ENCODE measurements around the gene PBX2.
A peak's percentile ranks its signal among the peaks of the same experiment; 100 is the strongest.
"Not testable (repeated sequence)": the region's sequence is repeated elsewhere in the genome, so short reads cannot be mapped to it uniquely, and the experiment has no call there.

Gene PBX2

DNA sequence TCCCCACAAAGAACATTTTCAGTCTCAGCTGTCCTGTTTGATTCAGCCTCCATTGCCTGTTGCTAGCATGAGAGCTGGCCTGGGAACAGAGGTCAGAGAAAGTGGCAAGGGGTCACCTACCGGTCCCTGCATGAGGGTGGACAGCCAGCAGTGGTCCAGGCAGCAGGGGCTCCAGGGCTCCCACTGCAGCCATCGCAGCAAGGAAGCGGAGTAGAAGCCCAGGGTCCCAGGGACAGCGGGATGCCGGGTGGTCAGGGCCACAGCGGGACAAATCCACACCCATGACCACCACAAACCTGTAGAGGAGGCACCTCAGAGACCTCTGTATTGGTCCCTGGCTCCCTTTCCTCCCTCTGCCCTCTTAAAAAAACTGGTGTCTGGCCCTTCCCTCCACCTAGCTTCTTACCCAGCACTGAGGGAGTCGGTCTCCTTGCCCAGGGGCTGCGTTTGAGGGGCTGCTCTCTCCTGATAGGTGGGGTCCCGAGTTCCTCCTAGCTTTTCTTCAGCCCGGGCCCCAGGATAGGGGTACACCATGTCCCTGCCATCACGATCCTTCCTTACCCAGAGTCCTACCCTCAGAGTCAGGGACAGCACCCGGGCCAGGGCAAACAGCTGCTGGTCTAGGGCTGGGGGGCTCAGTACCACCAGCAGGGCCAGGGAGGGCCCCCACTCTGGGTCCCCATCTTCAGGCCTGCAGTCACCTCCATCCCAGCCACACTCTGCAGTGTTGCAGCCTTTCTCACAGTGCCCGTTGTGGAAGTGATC is 10.9 kb upstream of the PBX2 start:
- Histone ChIP-seq H3K36me3 (ENCODE audit: control insufficient read depth, insufficient read depth, low read length, severe bottlenecking) (no peaks in the 10 kb centered on the region), H3K9me3 (ENCODE audit: control insufficient read depth, low read length) (no peaks in the 10 kb centered on the region), H3K9ac (ENCODE audit: low read length) (no peak overlapping the region), H3K4me1 (ENCODE audit: control insufficient read depth, insufficient read depth, low read length) (peaks cover 13% of the 10 kb centered on the region), H3K27me3 (replicated peaks; ENCODE audit: control insufficient read depth, insufficient read depth, low read length) (peaks cover 13% of the 10 kb centered on the region), H3K4me3 (ENCODE audit: low read length) (no peak overlapping the region)
- no peak for DNase-seq (ENCODE audit: low read depth)

DNA sequence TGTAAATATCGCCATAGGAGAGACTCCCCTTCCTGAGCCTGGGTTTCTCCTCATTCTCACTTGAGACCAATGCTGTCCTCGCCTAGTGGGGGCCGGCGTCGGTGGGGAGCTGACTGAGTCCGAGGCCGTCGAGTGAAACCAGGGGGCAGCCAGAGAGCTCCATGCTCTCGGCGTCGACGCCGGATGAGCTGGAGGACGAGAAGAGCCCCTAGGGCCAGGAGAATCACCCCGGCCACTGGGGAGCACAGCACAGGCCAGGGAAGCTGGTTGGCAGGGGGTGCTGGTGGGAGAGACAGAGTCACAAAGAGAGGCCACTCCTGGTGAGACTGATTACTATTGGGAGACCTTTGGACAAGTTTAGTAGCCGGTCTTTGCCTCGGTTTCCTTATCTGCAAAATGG is 8.9 kb upstream of the PBX2 start:
- H3K4me1 ChIP-seq (ENCODE audit: control insufficient read depth, insufficient read depth, low read length): peaks cover 23% of the 10 kb centered on the region
- no peaks in the 10 kb centered on the region for H3K36me3 ChIP-seq (ENCODE audit: control insufficient read depth, insufficient read depth, low read length, severe bottlenecking)
- H3K9me3 ChIP-seq (ENCODE audit: control insufficient read depth, low read length): no peaks in the 10 kb centered on the region
- H3K4me3 ChIP-seq (ENCODE audit: low read length): no peak overlapping the region
- H3K27me3 ChIP-seq (replicated peaks; ENCODE audit: control insufficient read depth, insufficient read depth, low read length): peaks cover 6% of the 10 kb centered on the region
- H3K9ac ChIP-seq (ENCODE audit: low read length): no peak overlapping the region
- DNase-seq (ENCODE audit: low read depth): no peak

DNA sequence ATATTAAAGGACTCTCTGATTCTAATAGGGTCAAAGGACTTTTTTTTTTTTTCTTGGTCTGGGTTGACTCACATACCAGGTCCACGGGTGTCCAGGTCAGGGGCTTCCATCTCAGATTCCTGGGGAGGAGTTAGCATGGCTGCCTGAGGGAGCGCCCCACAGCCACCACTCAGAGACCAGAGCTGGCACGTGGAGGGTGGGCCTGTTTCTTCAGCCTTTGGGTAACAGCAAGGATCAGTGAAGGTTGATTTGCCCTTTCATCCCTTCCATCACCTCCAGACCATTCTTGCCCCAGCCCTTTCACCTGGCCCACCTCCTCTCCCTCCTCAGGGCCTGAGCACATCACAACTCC is 8.3 kb upstream of the PBX2 start:
- Histone ChIP-seq H3K4me3 (ENCODE audit: low read length) (no peak overlapping the region), H3K9me3 (ENCODE audit: control insufficient read depth, low read length) (no peaks in the 10 kb centered on the region), H3K4me1 (ENCODE audit: control insufficient read depth, insufficient read depth, low read length) (peaks cover 23% of the 10 kb centered on the region), H3K36me3 (ENCODE audit: control insufficient read depth, insufficient read depth, low read length, severe bottlenecking) (no peaks in the 10 kb centered on the region), H3K9ac (ENCODE audit: low read length) (no peak overlapping the region), H3K27me3 (replicated peaks; ENCODE audit: control insufficient read depth, insufficient read depth, low read length) (peaks cover 6% of the 10 kb centered on the region)
- no peak for DNase-seq (ENCODE audit: low read depth)

DNA sequence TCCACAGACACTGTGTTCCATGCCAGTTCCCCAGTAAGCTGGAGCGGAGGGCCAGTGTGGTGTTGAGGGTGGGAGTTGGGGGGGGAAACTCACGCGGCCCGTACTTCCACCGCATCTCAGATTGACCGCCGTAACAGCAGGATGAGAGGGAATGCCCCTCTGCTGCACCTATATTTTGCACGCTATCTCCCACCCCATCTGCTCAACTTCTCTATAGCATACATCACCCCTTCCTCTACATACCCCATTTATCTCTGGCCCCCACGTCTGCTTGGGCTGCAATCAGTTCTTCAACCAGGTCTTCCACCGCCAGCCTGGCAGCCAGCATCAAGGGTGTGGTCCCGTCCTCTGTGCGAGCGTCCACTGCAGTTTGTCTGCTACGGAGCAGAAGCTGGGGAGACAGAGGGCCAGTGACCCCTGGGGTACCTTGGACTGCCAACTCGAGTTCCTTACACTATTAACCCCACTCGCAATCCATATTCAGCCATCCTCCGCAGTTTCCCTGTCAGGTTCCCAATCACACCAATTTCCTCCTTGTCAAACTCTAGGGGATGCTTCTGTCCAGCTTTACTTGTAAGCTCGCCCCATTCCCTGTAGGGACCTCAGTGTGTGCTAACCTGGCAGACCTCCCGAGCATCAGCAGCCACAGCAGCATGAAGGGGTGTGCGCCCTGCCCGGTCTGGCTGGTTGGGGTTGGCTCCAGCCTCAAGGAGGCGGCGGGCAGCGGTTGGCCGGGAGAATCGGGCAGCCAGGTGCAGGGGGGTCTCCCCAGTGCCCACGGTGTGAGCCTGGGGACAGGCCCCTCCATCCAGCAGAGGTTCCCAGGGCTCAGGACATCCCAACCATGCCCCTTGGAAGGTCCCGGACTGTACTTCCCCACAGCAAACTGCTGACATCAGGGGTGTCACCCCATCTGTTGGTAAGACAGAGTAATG is 6.9 kb upstream of the PBX2 start:
- Histone ChIP-seq H3K4me3 (ENCODE audit: low read length) (peak overlapping the region; percentile 99), H3K9ac (ENCODE audit: low read length) (peak overlapping the region; percentile 97), H3K27me3 (replicated peaks; ENCODE audit: control insufficient read depth, insufficient read depth, low read length) (peaks cover 6% of the 10 kb centered on the region), H3K9me3 (ENCODE audit: control insufficient read depth, low read length) (no peaks in the 10 kb centered on the region), H3K36me3 (ENCODE audit: control insufficient read depth, insufficient read depth, low read length, severe bottlenecking) (no peaks in the 10 kb centered on the region), H3K4me1 (ENCODE audit: control insufficient read depth, insufficient read depth, low read length) (peaks cover 23% of the 10 kb centered on the region)
- peak; percentile 16 for DNase-seq (ENCODE audit: low read depth)

DNA sequence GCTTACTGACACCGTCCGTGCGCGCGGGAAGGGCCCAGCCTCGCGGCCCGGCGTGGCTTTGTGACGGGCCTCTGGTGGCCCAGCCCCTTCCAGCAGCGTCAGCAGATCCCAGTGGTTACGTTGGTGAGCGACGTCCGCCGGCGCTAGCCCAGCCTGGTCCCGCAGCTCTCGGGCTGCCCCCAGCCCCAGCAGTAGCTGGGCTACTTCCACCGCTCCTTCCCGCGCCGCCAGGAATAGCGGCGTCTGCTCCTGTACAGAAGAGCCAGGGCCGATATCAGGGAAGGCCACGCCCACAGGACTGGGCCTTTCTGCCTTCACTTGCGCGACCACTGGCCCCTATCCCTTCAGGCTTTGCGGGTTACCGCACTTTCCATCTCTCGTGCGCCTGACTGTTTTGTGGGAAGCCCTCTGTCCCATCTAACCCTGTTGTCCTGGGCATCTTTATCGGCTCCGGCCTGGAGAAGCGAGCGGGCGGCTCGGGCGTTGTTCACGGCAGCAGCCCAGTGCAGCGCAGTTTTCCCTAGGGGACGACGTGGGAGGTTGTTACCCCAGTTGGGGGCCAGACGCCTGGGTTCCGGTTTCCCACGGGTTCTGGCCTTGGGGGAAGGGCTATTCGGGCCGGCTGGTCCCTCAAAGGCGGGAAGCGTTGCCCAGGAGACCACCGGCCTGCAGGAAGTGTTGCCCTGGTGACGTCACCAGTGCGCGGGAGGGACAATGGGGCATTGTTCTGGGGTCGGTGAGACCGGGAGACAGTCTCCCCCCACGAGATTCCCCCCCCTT is 6.1 kb upstream of the PBX2 start:
- Histone ChIP-seq H3K27me3 (replicated peaks; ENCODE audit: control insufficient read depth, insufficient read depth, low read length) (no peaks in the 10 kb centered on the region), H3K9ac (ENCODE audit: low read length) (peak overlapping the region; percentile 97), H3K4me1 (ENCODE audit: control insufficient read depth, insufficient read depth, low read length) (peaks cover 23% of the 10 kb centered on the region), H3K36me3 (ENCODE audit: control insufficient read depth, insufficient read depth, low read length, severe bottlenecking) (no peaks in the 10 kb centered on the region), H3K9me3 (ENCODE audit: control insufficient read depth, low read length) (no peaks in the 10 kb centered on the region), H3K4me3 (ENCODE audit: low read length) (peak overlapping the region; percentile 99)
- peak; percentile 82 for DNase-seq (ENCODE audit: low read depth)

DNA sequence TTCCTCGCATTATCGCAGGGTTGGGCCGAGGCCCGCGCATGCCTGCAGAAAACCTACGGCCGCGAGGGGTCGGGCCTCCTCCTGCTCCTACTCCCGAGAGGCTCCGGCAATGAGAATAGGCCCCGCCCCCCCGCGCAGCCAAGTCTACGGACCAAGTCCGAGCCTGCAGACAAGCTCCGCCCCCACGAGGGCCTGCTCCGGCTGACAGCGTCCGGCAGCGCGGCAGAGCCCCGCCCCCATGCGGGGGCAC is 5.6 kb upstream of the PBX2 start:
- Histone ChIP-seq H3K27me3 (replicated peaks; ENCODE audit: control insufficient read depth, insufficient read depth, low read length) (no peaks in the 10 kb centered on the region), H3K4me1 (ENCODE audit: control insufficient read depth, insufficient read depth, low read length) (peaks cover 23% of the 10 kb centered on the region), H3K9me3 (ENCODE audit: control insufficient read depth, low read length) (no peaks in the 10 kb centered on the region), H3K4me3 (ENCODE audit: low read length) (peak overlapping the region; percentile 99), H3K9ac (ENCODE audit: low read length) (peak overlapping the region; percentile 97), H3K36me3 (ENCODE audit: control insufficient read depth, insufficient read depth, low read length, severe bottlenecking) (no peaks in the 10 kb centered on the region)
- peak; percentile 100 for DNase-seq (ENCODE audit: low read depth)

DNA sequence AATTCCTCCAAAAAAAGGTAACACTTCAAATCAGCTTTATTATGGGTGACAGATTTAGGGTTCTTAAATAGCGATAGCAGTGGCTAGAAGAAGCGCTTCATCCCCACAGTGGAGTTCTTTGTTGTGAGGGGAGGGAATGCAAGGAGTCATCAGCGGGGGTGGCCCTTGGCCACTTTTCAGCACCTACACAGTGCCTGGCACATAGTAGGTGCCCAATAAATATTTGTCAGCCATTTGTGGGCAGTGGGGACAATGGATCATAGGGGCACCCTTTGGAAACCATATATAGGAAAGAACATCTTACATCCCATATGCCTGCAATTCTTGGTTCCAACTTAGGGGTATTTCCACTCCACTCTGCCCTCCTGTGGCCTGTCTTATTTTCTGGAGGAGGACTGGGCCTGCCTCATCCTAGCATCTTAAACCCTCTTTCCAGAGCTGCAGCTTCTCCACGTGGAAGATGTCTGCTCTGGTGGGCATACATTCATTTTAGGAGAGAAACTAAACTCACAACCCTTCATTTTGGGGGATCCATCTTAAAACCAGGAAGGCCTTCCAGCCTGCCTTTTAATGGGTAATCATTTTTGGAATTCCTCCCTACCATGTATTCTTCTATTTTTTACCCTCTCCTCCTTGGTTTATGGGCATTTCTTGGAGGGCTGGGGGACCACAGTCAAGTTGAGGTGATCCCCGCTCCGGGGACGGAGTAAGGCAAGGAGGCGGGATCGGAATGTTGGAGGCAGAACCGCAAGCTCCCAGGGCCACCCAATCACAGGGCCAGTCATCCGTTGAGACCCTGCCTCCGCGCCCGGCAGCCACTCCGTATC is 5.0 kb upstream of the PBX2 start:
- DNase-seq (ENCODE audit: low read depth): peak; percentile 81
- no peaks in the 10 kb centered on the region for H3K9me3 ChIP-seq (ENCODE audit: control insufficient read depth, low read length)

DNA sequence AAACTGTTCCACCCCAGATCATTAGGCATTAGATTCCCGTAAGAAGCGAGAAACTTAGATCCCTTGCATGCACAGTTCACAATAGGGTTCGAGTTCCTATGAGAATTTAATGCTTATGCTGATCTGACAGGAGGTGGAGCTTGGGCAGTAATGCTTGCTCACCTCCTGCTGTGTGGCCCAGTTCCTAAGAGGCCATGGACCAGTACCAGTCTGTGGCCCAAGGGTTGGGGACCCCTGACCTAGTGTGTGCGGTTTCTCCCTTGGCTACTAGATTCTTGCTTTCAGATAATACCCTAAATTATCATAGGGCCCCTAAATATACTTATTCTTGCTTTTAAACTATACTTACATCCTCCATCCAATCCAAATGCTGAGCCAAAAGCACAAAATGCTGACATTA is 4.4 kb upstream of the PBX2 start:
- Histone ChIP-seq H3K4me3 (ENCODE audit: low read length) (no peak overlapping the region), H3K27me3 (replicated peaks; ENCODE audit: control insufficient read depth, insufficient read depth, low read length) (no peaks in the 10 kb centered on the region), H3K9me3 (ENCODE audit: control insufficient read depth, low read length) (no peaks in the 10 kb centered on the region), H3K4me1 (ENCODE audit: control insufficient read depth, insufficient read depth, low read length) (peaks cover 20% of the 10 kb centered on the region), H3K9ac (ENCODE audit: low read length) (peak overlapping the region; percentile 92), H3K36me3 (ENCODE audit: control insufficient read depth, insufficient read depth, low read length, severe bottlenecking) (no peaks in the 10 kb centered on the region)
- DNase-seq (ENCODE audit: low read depth): no peak

More for the DNA sequence above, 5.0 kb upstream of the PBX2 start:
- Histone ChIP-seq H3K4me3 (ENCODE audit: low read length) (peak overlapping the region; percentile 80), H3K9ac (ENCODE audit: low read length) (peak overlapping the region; percentile 92), H3K36me3 (ENCODE audit: control insufficient read depth, insufficient read depth, low read length, severe bottlenecking) (no peaks in the 10 kb centered on the region), H3K27me3 (replicated peaks; ENCODE audit: control insufficient read depth, insufficient read depth, low read length) (no peaks in the 10 kb centered on the region), H3K4me1 (ENCODE audit: control insufficient read depth, insufficient read depth, low read length) (peaks cover 23% of the 10 kb centered on the region)

DNA sequence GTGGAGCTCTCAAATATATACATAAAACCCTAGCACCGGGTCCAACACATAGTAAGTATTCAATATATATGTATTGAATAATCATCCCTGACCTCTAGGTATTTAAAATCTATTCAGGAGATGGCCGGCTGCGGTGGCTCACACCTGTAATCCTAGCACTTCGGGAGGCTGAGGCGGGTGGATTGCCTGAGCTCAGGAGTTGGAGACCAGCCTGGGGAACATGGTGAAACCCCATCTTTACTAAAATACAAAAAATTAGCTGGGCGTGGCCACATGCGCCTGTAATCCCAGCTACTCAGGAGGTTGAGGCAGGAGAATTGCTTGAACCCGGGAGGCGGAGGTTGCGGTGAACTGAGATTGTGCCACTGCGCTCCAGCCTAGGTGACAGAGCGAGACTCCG is 3.1 kb upstream of the PBX2 start:
- Histone ChIP-seq H3K4me1 (ENCODE audit: control insufficient read depth, insufficient read depth, low read length) (peaks cover 30% of the 10 kb centered on the region), H3K9ac (ENCODE audit: low read length) (peak overlapping the region; percentile 46)
- not testable (repeated sequence) for H3K36me3 ChIP-seq (ENCODE audit: control insufficient read depth, insufficient read depth, low read length, severe bottlenecking); H3K4me3 ChIP-seq (ENCODE audit: low read length); H3K27me3 ChIP-seq (replicated peaks; ENCODE audit: control insufficient read depth, insufficient read depth, low read length); DNase-seq (ENCODE audit: low read depth); H3K9me3 ChIP-seq (ENCODE audit: control insufficient read depth, low read length)

DNA sequence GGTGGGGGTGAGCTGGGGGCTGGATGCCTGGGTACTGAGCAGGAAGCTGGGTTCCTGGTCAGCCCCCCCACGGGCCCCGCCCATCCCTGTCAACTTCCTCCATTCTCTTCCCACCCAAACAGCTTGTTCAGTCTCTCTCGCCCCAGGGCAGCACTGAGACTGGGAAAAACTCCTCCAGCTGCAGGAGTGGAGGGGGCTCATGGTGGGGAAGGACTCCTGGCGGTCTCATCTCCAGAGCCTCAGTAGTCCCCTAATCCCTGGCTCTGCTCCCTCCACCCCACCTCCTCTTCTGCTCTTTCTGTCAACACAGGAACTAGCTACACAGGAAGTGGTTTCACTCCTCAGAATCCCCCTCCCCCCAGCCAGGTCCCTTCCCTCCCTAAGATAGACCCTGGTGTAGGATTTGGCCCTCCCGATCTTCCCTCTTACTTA is 2.6 kb upstream of the PBX2 start, which contains the start of gene GPSM3:
TSS of gene GPSM3 (minus strand) at position 36 of the 432 bp plus-strand sequence. CDS start 130 bp downstream, outside the sequence.
- H3K9me3 ChIP-seq (ENCODE audit: control insufficient read depth, low read length): no peaks in the 10 kb centered on the region
- no peaks in the 10 kb centered on the region for H3K27me3 ChIP-seq (replicated peaks; ENCODE audit: control insufficient read depth, insufficient read depth, low read length)
- H3K36me3 ChIP-seq (ENCODE audit: control insufficient read depth, insufficient read depth, low read length, severe bottlenecking): peaks cover 5% of the 10 kb centered on the region
- no peak for DNase-seq (ENCODE audit: low read depth)
- H3K4me3 ChIP-seq (ENCODE audit: low read length): no peak within 1 kb of the TSS
- H3K4me1 ChIP-seq (ENCODE audit: control insufficient read depth, insufficient read depth, low read length): peaks cover 32% of the 10 kb centered on the region
- H3K9ac ChIP-seq (ENCODE audit: low read length): peak within 1 kb of the TSS; percentile 46
